Esophagus muscularis mucosa (tissue), 4 donors: ENCODE measurements around the gene GLIS1. TPM values are rescaled to one million over a fixed set of nuclear protein-coding genes. Genes with fewer than 3 reads are reported as not detected.

ENCODE experiments used
- DNase-seq: peaks from one replicate; pipeline ENCODE4 v3.0.0-alpha.2; 2017; ENCODE audit errors: extremely low spot score
- H3K27ac ChIP-seq, 4 donors: fragments of 200-600 bp; sonication (generic); replicated peaks in 1 of 4; 1 replicate in 3 of 4; 2 replicates in 1 of 4; pipeline ENCODE4 v1.5.1; 2016 to 2019; ENCODE audit warnings: mild to moderate bottlenecking in 1 of 4
- H3K27me3 ChIP-seq, 4 donors: fragments of 200-600 bp; sonication (generic); one replicate each; pipeline versions ENCODE4 v1.5.1 to v1.6.0; 2016 to 2019
- H3K36me3 ChIP-seq, 4 donors: fragments of 200-600 bp; sonication (generic); one replicate each; pipeline ENCODE4 v1.5.1; 2016 to 2019
- H3K4me1 ChIP-seq, 4 donors: fragments of 200-600 bp; sonication (generic); one replicate each; pipeline ENCODE4 v1.5.1; 2016 to 2019
- H3K4me3 ChIP-seq, 4 donors: fragments of 200-600 bp; sonication (generic); 1 replicate in 2 of 4; 2 replicates in 2 of 4; pipeline ENCODE4 v1.5.1; 2016 to 2019; ENCODE audit warnings: mild to moderate bottlenecking in 4 of 4, moderate library complexity in 1 of 4
- H3K9me3 ChIP-seq, 4 donors: fragments of 200-600 bp; sonication (generic); 1 replicate in 3 of 4; 2 replicates in 1 of 4; pipeline ENCODE4 v1.5.1; 2016 to 2019
- CTCF ChIP-seq, 3 experiments: fragments of 200-600 bp in 2 of 3; fragments of 450-650 bp in 1 of 3; sonication (generic) in 2 of 3; IDR thresholded peaks; one replicate each; pipeline ENCODE4 v1.5.1; 2017 to 2019; ENCODE audit warnings: antibody characterized with exemption in 3 of 3, mild to moderate bottlenecking in 2 of 3, moderate library complexity in 1 of 3
- EP300 ChIP-seq: sonication (generic); formaldehyde crosslinking; IDR thresholded peaks from one replicate; pipeline ENCODE4 v1.6.1; 2017; ENCODE audit warnings: antibody characterized with exemption
- POLR2A ChIP-seq: fragments of 450-650 bp; IDR thresholded peaks from one replicate; pipeline ENCODE4 v1.6.1; 2017; ENCODE audit warnings: antibody characterized with exemption, moderate library complexity, mild to moderate bottlenecking, low read depth
- POLR2AphosphoS5 ChIP-seq, 2 donors: sonication (generic); formaldehyde crosslinking; IDR thresholded peaks; one replicate each; pipeline ENCODE4 v1.6.1; 2017; ENCODE audit warnings: antibody characterized with exemption in 2 of 2
- WGBS: methylation state at CpG from one replicate; pipeline ENCODE4 v1.1.5; 2018; 5-methylcytosine and 5-hydroxymethylcytosine counted together
- intact Hi-C: fragments of 100-400 bp; cut with DNase I; formaldehyde crosslinking; loops from one replicate; pipeline ENCODE4 v1.15.1; 2023
- total RNA-seq, 4 donors: library from RNA; depleted of rRNA; stranded (reverse); fragments of >200 nt; gene quantifications; one replicate each; pipeline versions ENCODE4 v1.1.0 to v1.2.1, GENCODE V29; 2016

The GLIS1 gene
- total RNA-seq, 4 donors from 2014 or later: 0.17 to 0.42 TPM; not detected in 2

- Histone ChIP-seq H3K4me1 (peaks cover 0 to 9% (median 4%) of the 10 kb centered on the region in 4 donors), H3K36me3 (no peaks in the 10 kb centered on the region), H3K4me3 (no peak overlapping the region), H3K27ac (no peak overlapping the region), H3K9me3 (no peaks in the 10 kb centered on the region), H3K27me3 (peaks cover 0 to 53% (median 1%) of the 10 kb centered on the region in 4 donors)
- intact Hi-C loops: no loop called here
- WGBS: 83% methylated on average over 9 of the region's 9 CpGs
- TF ChIP-seq EP300 (no peak), POLR2A (no peak), CTCF (IDR thresholded peaks at IDR 0.05) (no peak), POLR2AphosphoS5 (IDR thresholded peaks at IDR 0.05) (no peak)
- DNase-seq: no peak
Observed at GRCh38 chr1:53483170-53483569, 255.8 kb downstream of the GLIS1 start.

GRCh38 chr1:53482441-53483153, 256.4 kb downstream of the GLIS1 start:
- TF ChIP-seq POLR2A: no peak
- no peak for TF ChIP-seq POLR2AphosphoS5 (IDR thresholded peaks at IDR 0.05)
- TF ChIP-seq EP300: no peak
- no peak for TF ChIP-seq CTCF (IDR thresholded peaks at IDR 0.05)
- intact Hi-C loops: no loop called here
- DNase-seq: no peak
- Histone ChIP-seq H3K4me1 (peaks cover 0 to 14% (median 4%) of the 10 kb centered on the region in 4 donors), H3K27ac (no peak overlapping the region), H3K36me3 (no peaks in the 10 kb centered on the region), H3K4me3 (no peak overlapping the region), H3K9me3 (no peaks in the 10 kb centered on the region), H3K27me3 (peaks cover 0 to 48% (median 1%) of the 10 kb centered on the region in 4 donors)
- WGBS: 89% methylated on average over 14 of the region's 14 CpGs

GRCh38 chr1:53481456-53481855, 257.5 kb downstream of the GLIS1 start:
- WGBS: 91% methylated on average over 7 of the region's 7 CpGs
- TF ChIP-seq POLR2A (no peak), CTCF (IDR thresholded peaks at IDR 0.05) (no peak), EP300 (no peak)

GRCh38 chr1:53480678-53481077, 258.3 kb downstream of the GLIS1 start:
- Histone ChIP-seq H3K36me3 (no peaks in the 10 kb centered on the region), H3K4me3 (no peak overlapping the region), H3K27me3 (peaks cover 0 to 28% (median 1%) of the 10 kb centered on the region in 4 donors), H3K9me3 (no peaks in the 10 kb centered on the region), H3K4me1 (peaks cover 0 to 14% (median 3%) of the 10 kb centered on the region in 4 donors), H3K27ac (no peak overlapping the region)
- no peak for DNase-seq
- intact Hi-C loops: no loop called here
- WGBS: 90% methylated on average over 11 of the region's 11 CpGs
- TF ChIP-seq CTCF (IDR thresholded peaks at IDR 0.05) (no peak), POLR2A (no peak), EP300 (no peak), POLR2AphosphoS5 (IDR thresholded peaks at IDR 0.05) (no peak)

More at GRCh38 chr1:53481456-53481855, 257.5 kb downstream of the GLIS1 start:
- H3K27ac ChIP-seq: no peak overlapping the region
- no peaks in the 10 kb centered on the region for H3K36me3 ChIP-seq
- H3K4me1 ChIP-seq: peaks cover 0 to 16% (median 4%) of the 10 kb centered on the region in 4 donors
- H3K4me3 ChIP-seq: no peak overlapping the region
- intact Hi-C loops: no loop called here
- peaks cover 0 to 36% (median 1%) of the 10 kb centered on the region in 4 donors for H3K27me3 ChIP-seq
- no peak for DNase-seq
- no peaks in the 10 kb centered on the region for H3K9me3 ChIP-seq
